Stimulated activated effector memory CD8-positive, alpha-beta T cell treated with anti-CD3 and anti-CD28 coated beads, Interleukin-12 subunit alpha, Interleukin-12 subunit beta, amount 100 ng/mL, for 72 hours (primary cell): ENCODE data around the gene CA10.

Source experiments
- ATAC-seq: fragments of 150-1000 bp; cut with Tn5 transposase; 2 replicates; pipeline ENCODE4 v1.10.0; 2021
- DNase-seq, 2 donors: peaks; one replicate each; pipeline ENCODE4 v3.0.0; 2021 to 2022; ENCODE audit warnings: low spot score in 2 of 2
- H3K27ac Mint-ChIP-seq: one replicate; pipeline ENCODE4 v1.8.0; 2022; ENCODE audit warnings: mild to moderate bottlenecking, mixed read lengths
- H3K36me3 Mint-ChIP-seq: one replicate; pipeline ENCODE4 v1.8.0; 2022; ENCODE audit warnings: mild to moderate bottlenecking, mixed read lengths
- H3K4me1 Mint-ChIP-seq: one replicate; pipeline ENCODE4 v1.8.0; 2022; ENCODE audit warnings: mixed read lengths
- H3K4me3 Mint-ChIP-seq: one replicate; pipeline ENCODE4 v1.8.0; 2022; ENCODE audit warnings: mild to moderate bottlenecking, mixed read lengths
- H3K9me3 Mint-ChIP-seq: one replicate; pipeline ENCODE4 v1.8.0; 2022; ENCODE audit warnings: mixed read lengths

The CA10 gene

DNA sequence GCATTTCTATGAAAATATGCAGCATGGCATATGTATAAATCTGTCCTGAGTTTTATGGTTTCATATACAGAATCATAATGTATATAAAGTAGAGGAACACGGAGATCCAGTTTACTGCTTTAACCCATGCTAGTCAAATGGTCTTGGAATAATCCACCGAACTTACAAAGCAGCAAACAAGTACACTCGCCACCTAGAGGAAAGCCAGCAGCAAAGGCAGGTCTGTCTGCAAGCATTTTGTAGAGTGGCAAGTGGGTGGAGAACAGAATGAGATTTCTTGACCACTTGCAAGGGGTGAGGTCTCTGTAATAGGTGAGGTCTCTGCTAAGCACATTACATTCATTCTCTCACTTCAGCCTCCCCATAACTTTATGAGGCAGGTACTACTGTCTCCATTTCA is 308.3 kb downstream of the CA10 start:
- no peak overlapping the region for H3K27ac Mint-ChIP-seq
- no peak overlapping the region for H3K4me3 Mint-ChIP-seq
- no peaks in the 10 kb centered on the region for H3K9me3 Mint-ChIP-seq
- DNase-seq = no peak
- no peak for ATAC-seq
- H3K36me3 Mint-ChIP-seq = no peaks in the 10 kb centered on the region
- no peaks in the 10 kb centered on the region for H3K4me1 Mint-ChIP-seq

DNA sequence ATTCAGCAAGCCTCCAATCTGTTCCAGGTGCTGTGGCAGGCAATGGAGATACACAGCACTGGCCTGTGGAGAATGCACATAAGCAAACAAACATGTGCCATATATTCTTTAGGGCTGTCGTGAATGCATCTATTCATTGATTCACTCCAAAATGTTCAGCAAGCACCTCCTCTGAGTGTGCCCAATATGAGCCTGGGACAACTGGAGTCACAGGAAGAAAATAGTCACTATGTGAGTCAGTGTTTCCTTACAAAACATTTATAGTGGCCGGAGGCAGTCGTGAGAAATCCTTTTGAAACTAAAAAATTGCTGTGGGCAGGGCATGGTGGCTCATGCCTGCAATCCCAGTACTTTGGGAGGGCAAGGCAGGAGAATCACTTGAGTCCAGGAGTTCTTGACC is 310.1 kb downstream of the CA10 start:
- DNase-seq = no peak
- ATAC-seq = no peak
- no peaks in the 10 kb centered on the region for H3K9me3 Mint-ChIP-seq
- H3K27ac Mint-ChIP-seq = no peak overlapping the region
- no peaks in the 10 kb centered on the region for H3K4me1 Mint-ChIP-seq
- no peaks in the 10 kb centered on the region for H3K36me3 Mint-ChIP-seq
- H3K4me3 Mint-ChIP-seq = no peak overlapping the region

DNA sequence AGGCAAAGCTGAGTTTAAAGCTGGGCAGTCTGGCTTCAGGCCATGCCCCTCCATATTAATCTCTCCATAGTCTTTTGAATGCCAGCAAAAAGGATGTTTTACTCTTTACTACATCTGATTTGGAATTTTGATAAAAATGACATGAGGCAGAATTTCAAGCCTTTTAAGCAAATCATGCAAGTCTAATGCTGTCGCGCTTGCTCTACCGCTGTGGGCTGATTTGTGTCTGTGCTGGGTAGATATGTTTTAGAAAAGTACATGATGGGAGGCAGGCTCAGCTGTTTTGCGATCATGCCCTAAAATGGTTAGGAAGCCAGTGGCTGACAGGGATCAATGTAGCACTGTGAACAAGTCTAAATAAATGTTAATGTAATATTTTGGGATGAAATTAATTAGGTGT is 311.9 kb downstream of the CA10 start:
- Mint-ChIP-seq H3K27ac (no peak overlapping the region), H3K4me3 (no peak overlapping the region), H3K36me3 (no peaks in the 10 kb centered on the region), H3K9me3 (no peaks in the 10 kb centered on the region), H3K4me1 (no peaks in the 10 kb centered on the region)
- ATAC-seq (no peak), DNase-seq (no peak)

DNA sequence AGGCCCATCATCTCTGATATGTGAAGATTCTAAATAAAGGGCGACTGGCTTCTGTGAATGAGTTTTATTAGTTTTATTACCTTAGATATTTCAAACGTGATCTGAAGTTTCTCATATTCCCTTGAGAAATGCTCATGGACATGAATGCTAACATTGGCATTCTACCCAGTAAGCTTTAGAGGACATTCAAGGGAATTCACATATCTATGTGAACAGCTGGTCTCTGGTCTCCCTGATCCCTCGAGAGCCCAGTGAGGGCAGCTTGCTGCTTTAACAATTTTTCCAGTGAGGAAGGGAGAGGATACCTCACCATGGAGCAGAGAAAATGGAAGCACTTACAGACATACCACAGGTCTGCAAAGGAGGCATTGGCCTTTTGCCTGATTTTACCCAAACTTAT is 312.7 kb downstream of the CA10 start:
- no peak overlapping the region for H3K27ac Mint-ChIP-seq
- no peak overlapping the region for H3K4me3 Mint-ChIP-seq
- DNase-seq = no peak
- no peak for ATAC-seq
- no peaks in the 10 kb centered on the region for H3K9me3 Mint-ChIP-seq
- no peaks in the 10 kb centered on the region for H3K4me1 Mint-ChIP-seq
- H3K36me3 Mint-ChIP-seq = no peaks in the 10 kb centered on the region

DNA sequence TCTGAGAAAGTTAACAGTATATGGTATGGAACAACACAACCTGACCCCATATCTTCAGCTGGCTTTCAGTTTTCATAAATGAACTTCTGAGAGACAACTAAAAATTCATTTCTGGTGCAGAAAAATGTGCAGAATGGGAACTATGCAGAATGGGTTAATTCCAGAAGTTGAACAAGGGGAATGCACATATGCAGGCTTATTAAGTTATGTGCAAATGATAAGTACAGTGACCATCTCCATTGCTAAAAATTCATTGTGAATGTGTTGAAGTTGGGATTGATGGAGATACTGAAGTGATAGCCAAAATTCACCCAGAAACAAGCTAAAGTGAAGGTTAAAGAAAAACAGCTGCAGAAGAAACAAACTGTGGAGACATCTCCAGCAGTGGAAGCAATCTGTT is 315.8 kb downstream of the CA10 start:
- Mint-ChIP-seq H3K9me3 (no peaks in the 10 kb centered on the region), H3K4me3 (no peak overlapping the region), H3K4me1 (no peaks in the 10 kb centered on the region), H3K36me3 (no peaks in the 10 kb centered on the region), H3K27ac (no peak overlapping the region)
- ATAC-seq = no peak
- DNase-seq = no peak

DNA sequence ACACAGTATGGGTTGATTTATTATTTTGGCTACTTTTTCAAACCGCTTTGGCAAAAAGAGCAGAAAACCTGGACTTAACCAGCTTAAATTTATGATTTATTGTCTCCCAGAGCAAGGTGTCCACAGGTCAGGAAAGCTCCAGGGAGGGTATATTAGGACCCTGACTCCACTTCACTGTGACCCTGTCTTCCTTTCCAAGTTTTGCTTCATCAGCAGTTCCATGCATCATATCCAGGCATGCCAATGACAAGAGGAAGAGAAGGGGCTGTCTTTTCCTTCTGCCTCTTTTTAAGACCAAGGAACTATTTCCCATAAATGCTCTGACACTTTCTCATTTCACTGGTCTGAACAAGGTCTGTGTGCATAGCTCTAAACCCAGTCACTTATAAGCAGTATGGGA is 316.8 kb downstream of the CA10 start:
- H3K4me3 Mint-ChIP-seq = no peak overlapping the region
- H3K4me1 Mint-ChIP-seq = no peaks in the 10 kb centered on the region
- DNase-seq = no peak
- no peak overlapping the region for H3K27ac Mint-ChIP-seq
- H3K36me3 Mint-ChIP-seq = no peaks in the 10 kb centered on the region
- ATAC-seq = no peak
- H3K9me3 Mint-ChIP-seq = no peaks in the 10 kb centered on the region

GRCh38 chr17:51840688-51841087 is 317.8 kb downstream of the CA10 start:
- H3K4me3 Mint-ChIP-seq = no peak overlapping the region
- ATAC-seq (no peak), DNase-seq (no peak)
- no peaks in the 10 kb centered on the region for H3K9me3 Mint-ChIP-seq
- no peaks in the 10 kb centered on the region for H3K36me3 Mint-ChIP-seq
- no peak overlapping the region for H3K27ac Mint-ChIP-seq
- no peaks in the 10 kb centered on the region for H3K4me1 Mint-ChIP-seq

- Mint-ChIP-seq H3K4me1 (no peaks in the 10 kb centered on the region), H3K27ac (no peak overlapping the region), H3K9me3 (no peaks in the 10 kb centered on the region), H3K4me3 (no peak overlapping the region), H3K36me3 (no peaks in the 10 kb centered on the region)
- DNase-seq = no peak
- ATAC-seq = no peak
Observed at GRCh38 chr17:51833620-51834019, 324.9 kb downstream of the CA10 start.

DNA sequence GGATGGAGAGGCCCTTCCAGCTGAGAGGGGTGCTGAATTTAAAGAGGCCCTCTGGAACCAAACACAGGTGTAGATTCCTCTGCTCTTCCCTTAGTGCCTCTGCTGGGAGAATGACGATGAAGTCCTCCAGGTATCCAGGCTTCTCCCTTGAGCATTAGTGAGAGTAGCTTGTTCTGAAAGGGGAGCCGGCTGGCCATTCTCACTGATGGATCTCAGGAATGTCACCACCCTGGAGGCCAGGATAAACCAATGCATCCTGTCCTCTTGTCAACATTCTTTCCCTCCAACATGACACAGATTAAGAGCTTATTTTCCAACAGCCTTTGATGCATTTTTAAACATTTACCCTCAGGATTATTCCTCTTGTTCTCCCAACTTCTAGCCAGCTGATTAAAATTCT is 325.5 kb downstream of the CA10 start:
- ATAC-seq (no peak), DNase-seq (no peak)
- no peaks in the 10 kb centered on the region for H3K9me3 Mint-ChIP-seq
- H3K4me3 Mint-ChIP-seq = no peak overlapping the region
- no peaks in the 10 kb centered on the region for H3K4me1 Mint-ChIP-seq
- no peak overlapping the region for H3K27ac Mint-ChIP-seq
- no peaks in the 10 kb centered on the region for H3K36me3 Mint-ChIP-seq

GRCh38 chr17:51830886-51831285 is 327.6 kb downstream of the CA10 start:
- H3K4me1 Mint-ChIP-seq = no peaks in the 10 kb centered on the region
- no peaks in the 10 kb centered on the region for H3K36me3 Mint-ChIP-seq
- no peaks in the 10 kb centered on the region for H3K9me3 Mint-ChIP-seq
- ATAC-seq (no peak), DNase-seq (no peak)
- H3K27ac Mint-ChIP-seq = no peak overlapping the region
- no peak overlapping the region for H3K4me3 Mint-ChIP-seq

DNA sequence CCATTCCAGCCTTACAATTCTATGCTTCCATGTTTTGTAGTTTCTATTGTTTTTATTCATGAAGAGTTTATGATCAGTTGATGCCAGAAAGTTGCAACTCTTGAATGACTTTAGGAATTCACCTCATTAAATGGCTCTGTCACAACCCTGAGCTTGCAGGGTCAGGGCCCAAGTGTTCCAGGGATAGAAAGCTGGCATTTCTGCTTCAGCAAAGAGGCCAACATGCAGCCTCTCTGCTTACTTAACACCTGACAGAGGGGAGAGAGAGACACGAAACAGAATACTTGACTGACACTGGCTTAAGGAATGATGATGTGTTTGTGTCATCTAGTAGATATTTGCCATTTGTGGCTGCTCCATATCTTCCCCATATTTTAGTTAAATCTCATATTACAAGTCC is 328.1 kb downstream of the CA10 start:
- no peak for ATAC-seq
- no peaks in the 10 kb centered on the region for H3K9me3 Mint-ChIP-seq

GRCh38 chr17:51828901-51829300 is 329.6 kb downstream of the CA10 start:
- Mint-ChIP-seq H3K4me3 (no peak overlapping the region), H3K4me1 (no peaks in the 10 kb centered on the region), H3K27ac (no peak overlapping the region), H3K36me3 (no peaks in the 10 kb centered on the region), H3K9me3 (no peaks in the 10 kb centered on the region)
- DNase-seq (no peak), ATAC-seq (no peak)

More for the DNA sequence above, 328.1 kb downstream of the CA10 start:
- Mint-ChIP-seq H3K4me3 (no peak overlapping the region), H3K36me3 (no peaks in the 10 kb centered on the region), H3K4me1 (no peaks in the 10 kb centered on the region), H3K27ac (no peak overlapping the region)
- DNase-seq = no peak

DNA sequence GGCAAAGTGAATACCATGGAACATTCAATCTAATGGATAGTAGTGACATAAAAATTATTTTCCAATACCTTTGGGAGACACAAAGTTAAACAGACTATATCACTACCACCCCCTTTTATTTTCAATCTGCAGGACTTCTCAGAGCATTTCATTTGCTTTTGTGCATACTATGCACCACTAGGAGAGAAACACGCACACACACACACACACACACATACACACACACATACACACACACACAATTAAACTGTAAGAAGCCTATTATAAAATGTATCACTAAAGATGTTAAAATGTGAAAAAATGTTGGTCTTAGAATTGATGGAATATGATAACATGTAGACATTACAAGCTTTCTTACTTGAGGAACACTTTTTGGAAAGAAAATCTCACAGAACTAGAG is 331.4 kb downstream of the CA10 start:
- ATAC-seq (no peak), DNase-seq (no peak)
- H3K36me3 Mint-ChIP-seq = no peaks in the 10 kb centered on the region
- no peaks in the 10 kb centered on the region for H3K9me3 Mint-ChIP-seq
- no peak overlapping the region for H3K4me3 Mint-ChIP-seq
- H3K4me1 Mint-ChIP-seq = no peaks in the 10 kb centered on the region
- H3K27ac Mint-ChIP-seq = no peak overlapping the region

DNA sequence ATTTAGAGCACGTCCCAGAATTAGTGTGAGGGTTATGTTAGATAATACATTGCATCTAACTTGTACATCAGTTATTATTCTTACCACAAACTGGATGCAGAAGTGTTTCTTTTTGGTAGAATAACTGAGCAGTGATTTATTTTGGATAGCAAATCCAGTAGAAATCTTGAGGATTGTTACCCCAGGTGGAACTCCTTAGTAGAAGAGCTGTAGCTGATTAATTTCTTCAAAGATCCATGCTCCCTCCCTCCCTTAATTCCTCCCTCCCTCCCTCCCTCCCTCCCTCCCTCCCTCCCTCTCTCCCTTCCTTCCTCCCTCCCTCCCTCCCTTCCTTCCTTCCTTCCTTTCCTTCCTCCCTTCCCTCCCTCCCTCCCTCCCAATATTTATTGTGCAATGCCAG is 337.7 kb downstream of the CA10 start:
- no peaks in the 10 kb centered on the region for H3K4me1 Mint-ChIP-seq
- H3K36me3 Mint-ChIP-seq = no peaks in the 10 kb centered on the region
- no peak overlapping the region for H3K4me3 Mint-ChIP-seq
- H3K9me3 Mint-ChIP-seq = peaks cover 2% of the 10 kb centered on the region
- no peak for ATAC-seq
- no peak for DNase-seq
- no peak overlapping the region for H3K27ac Mint-ChIP-seq

DNA sequence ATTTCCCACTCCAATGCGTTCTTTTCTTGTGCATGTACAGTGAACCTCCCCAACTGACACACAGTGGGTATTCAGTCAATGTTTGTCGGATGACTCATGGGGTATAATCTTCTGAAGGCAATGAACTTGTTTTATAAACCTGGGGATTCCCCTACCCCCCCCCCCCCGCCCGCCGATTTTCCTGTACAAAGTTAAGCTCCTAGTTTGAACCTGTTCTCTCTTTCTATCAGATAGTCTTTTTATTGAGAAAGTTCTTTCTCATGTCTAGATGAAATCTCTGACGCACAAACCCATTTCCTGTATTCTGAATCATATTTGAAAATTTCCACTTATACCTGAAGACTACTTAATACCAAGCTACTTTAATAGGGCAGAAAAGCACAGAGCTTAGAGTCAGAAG is 338.3 kb downstream of the CA10 start:
- Mint-ChIP-seq H3K4me1 (no peaks in the 10 kb centered on the region), H3K27ac (no peak overlapping the region), H3K4me3 (no peak overlapping the region), H3K36me3 (no peaks in the 10 kb centered on the region), H3K9me3 (peaks cover 2% of the 10 kb centered on the region)
- DNase-seq (no peak), ATAC-seq (no peak)

GRCh38 chr17:51819341-51820219 is 338.9 kb downstream of the CA10 start:
- Mint-ChIP-seq H3K36me3 (no peaks in the 10 kb centered on the region), H3K9me3 (peaks cover 2% of the 10 kb centered on the region), H3K27ac (no peak overlapping the region), H3K4me1 (no peaks in the 10 kb centered on the region), H3K4me3 (no peak overlapping the region)
- ATAC-seq (no peak), DNase-seq (no peak)

DNA sequence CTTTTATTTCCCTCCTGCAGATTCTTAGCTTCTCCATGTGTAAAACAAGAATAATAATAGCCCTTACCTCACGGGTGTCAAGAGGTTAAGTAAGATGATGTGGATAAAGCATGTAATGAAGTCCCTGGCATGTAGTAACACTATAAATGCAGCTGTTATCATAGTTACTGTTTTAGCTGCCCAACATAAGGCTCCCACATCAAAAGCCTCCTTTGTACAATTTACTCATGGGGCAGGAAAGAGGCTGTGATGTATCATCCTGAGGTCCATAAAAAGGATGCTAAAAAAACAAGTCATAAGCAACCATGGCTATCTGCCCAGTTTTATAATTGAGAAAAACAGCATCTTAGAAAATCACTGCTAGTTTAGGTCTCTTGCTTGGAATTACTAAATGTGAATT is 339.7 kb downstream of the CA10 start:
- Mint-ChIP-seq H3K4me1 (no peaks in the 10 kb centered on the region), H3K9me3 (peaks cover 2% of the 10 kb centered on the region), H3K4me3 (no peak overlapping the region), H3K36me3 (no peaks in the 10 kb centered on the region), H3K27ac (no peak overlapping the region)
- DNase-seq = no peak
- ATAC-seq = no peak
